B cell (primary cell): Measurements from ENCODE around the gene KCNQ5. TPM values are rescaled to one million over a fixed set of nuclear protein-coding genes. Genes with fewer than 3 reads are reported as not detected.

Experiments used
- ATAC-seq: fragments of 200-7000 bp; cut with Tn5 transposase; one replicate; pipeline ENCODE4 v1.10.0; 2021; ENCODE audit warnings: low read depth, mild to moderate bottlenecking, moderate number of reproducible peaks, moderate library complexity
- CTCF ChIA-PET: fragments of 350-600 bp; sonication (Branson Sonifier 250); formaldehyde crosslinking; loops from one replicate; lab custom pipeline; 2021; ENCODE audit warnings: antibody characterized with exemption, inconsistent platforms; lab: Charles Lee
- POLR2A ChIA-PET: fragments of 350-600 bp; sonication (Branson Sonifier 250); formaldehyde crosslinking; loops from one replicate; lab custom pipeline; 2021; ENCODE audit warnings: antibody characterized with exemption; lab: Charles Lee
- DNase-seq: peaks from one replicate; pipeline ENCODE4 v3.0.0; 2013
- H2AFZ ChIP-seq: 2 replicates; pipeline ENCODE4 v1.6.1; 2012; ENCODE audit warnings: mild to moderate bottlenecking, low read depth, low read length; ENCODE audit not compliant: insufficient read depth, poor library complexity, severe bottlenecking
- H3K27ac ChIP-seq, 2 donors: 1 replicate in 1 of 2; 2 replicates in 1 of 2; pipeline ENCODE4 v1.5.1; 2012 to 2013; ENCODE audit warnings: low read length in 2 of 2, mild to moderate bottlenecking in 2 of 2, moderate library complexity in 1 of 2
- H3K27me3 ChIP-seq, 4 experiments: fragments of 200-600 bp in 1 of 4; sonication (generic) in 1 of 4; replicated peaks in 1 of 4; 1 replicate in 2 of 4; 2 replicates in 2 of 4; pipeline versions ENCODE4 v1.6.1 to v1.7.0; 2013 to 2016; ENCODE audit warnings: low read length in 3 of 4, mild to moderate bottlenecking in 2 of 4, mixed read lengths in 1 of 4, moderate library complexity in 1 of 4; ENCODE audit not compliant: insufficient read depth in 4 of 4, control insufficient read depth in 3 of 4; ENCODE audit errors: control extremely low read depth in 1 of 4
- H3K36me3 ChIP-seq, 2 experiments: replicated peaks in 1 of 2; 1 replicate in 1 of 2; 2 replicates in 1 of 2; pipeline versions ENCODE4 v1.6.1 to v1.7.1; 2013; ENCODE audit warnings: low read length in 1 of 2; ENCODE audit not compliant: insufficient read depth in 2 of 2, control insufficient read depth in 1 of 2; ENCODE audit errors: control extremely low read depth in 1 of 2, extremely low read depth in 1 of 2
- H3K4me1 ChIP-seq, 2 donors: fragments of 200-600 bp in 1 of 2; sonication (generic) in 1 of 2; 1 replicate in 1 of 2; 2 replicates in 1 of 2; pipeline versions ENCODE4 v1.5.1 to v1.6.1; 2013 to 2017; ENCODE audit warnings: low read length in 2 of 2; ENCODE audit not compliant: control insufficient read depth in 2 of 2, insufficient read depth in 2 of 2
- H3K4me2 ChIP-seq: replicated peaks from 2 replicates; pipeline ENCODE3; 2012; ENCODE audit warnings: mild to moderate bottlenecking, low read depth, low read length; ENCODE audit not compliant: poor library complexity, severe bottlenecking
- H3K4me3 ChIP-seq, 5 experiments: fragments of 200-600 bp in 1 of 5; sonication (generic) in 1 of 5; 1 replicate in 3 of 5; 2 replicates in 2 of 5; pipeline versions ENCODE4 v1.5.1 to v1.7.0; 2011 to 2016; ENCODE audit warnings: low read length in 4 of 5, mild to moderate bottlenecking in 4 of 5, low read depth in 2 of 5, control low read depth in 1 of 5, moderate library complexity in 1 of 5; ENCODE audit not compliant: insufficient read depth in 1 of 5; ENCODE audit errors: control extremely low read depth in 1 of 5, extremely low read depth in 1 of 5
- H3K79me2 ChIP-seq: fragments of 200-600 bp; sonication (generic); one replicate; pipeline ENCODE4 v1.6.0; 2016; ENCODE audit warnings: low read length; ENCODE audit not compliant: control insufficient read depth, insufficient read depth
- H3K9ac ChIP-seq: fragments of 200-600 bp; sonication (generic); 2 replicates; pipeline ENCODE4 v1.6.1; 2017; ENCODE audit warnings: mild to moderate bottlenecking, low read length, moderate library complexity
- H3K9me3 ChIP-seq, 3 donors: one replicate each; pipeline versions ENCODE4 v1.6.1 to v1.7.1; 2013; ENCODE audit warnings: low read length in 2 of 3; ENCODE audit not compliant: control insufficient read depth in 2 of 3, insufficient read depth in 1 of 3; ENCODE audit errors: control extremely low read depth in 1 of 3
- H4K20me1 ChIP-seq: 2 replicates; pipeline ENCODE4 v1.6.0; 2012; ENCODE audit warnings: mild to moderate bottlenecking, low read length; ENCODE audit not compliant: insufficient read depth, control insufficient read depth, poor library complexity, severe bottlenecking
- H3K27ac Mint-ChIP-seq: one replicate; pipeline ENCODE4 v1.8.0; 2021; ENCODE audit warnings: mixed read lengths
- H3K27me3 Mint-ChIP-seq: one replicate; pipeline ENCODE4 v1.8.0; 2021; ENCODE audit warnings: mixed read lengths
- H3K4me1 Mint-ChIP-seq: one replicate; pipeline ENCODE4 v1.8.0; 2021; ENCODE audit warnings: mixed read lengths
- H3K4me3 Mint-ChIP-seq: one replicate; pipeline ENCODE4 v1.8.0; 2021; ENCODE audit warnings: mixed read lengths
- H3K9me3 Mint-ChIP-seq: one replicate; pipeline ENCODE4 v1.8.0; 2022; ENCODE audit warnings: mixed read lengths; ENCODE audit not compliant: insufficient read depth
- EZH2 ChIP-seq: IDR thresholded peaks from 2 replicates; pipeline ENCODE4 v1.6.1; 2012; ENCODE audit warnings: borderline replicate concordance, low read depth, mild to moderate bottlenecking, moderate library complexity, low read length; ENCODE audit not compliant: insufficient read depth, poor library complexity, severe bottlenecking
- whole genome bisulfite sequencing: methylation state at CpG from one replicate; pipeline ENCODE4 v1.1.5; 2013; ENCODE audit warnings: missing lambda C conversion rate; ENCODE audit not compliant: insufficient coverage; 5-methylcytosine and 5-hydroxymethylcytosine counted together
- intact Hi-C: fragments of 100-400 bp; cut with micrococcal nuclease; formaldehyde crosslinking; loops from one replicate; pipeline ENCODE4 v1.10.0; 2022
- polyA plus RNA-seq: library from polyadenylated mRNA; depleted of rRNA; stranded (reverse); fragments of >200 nt; gene quantifications from 2 replicates; pipeline ENCODE4 v1.2.3, GENCODE V29; 2012
- small RNA-seq: library from RNA; depleted of rRNA; stranded (forward); fragments of <200 nt; gene quantifications from one replicate; pipeline ENCODE3, GENCODE V24; 2012; ENCODE audit warnings: low replicate concordance, low read depth; ENCODE audit not compliant: insufficient read length
- total RNA-seq, 2 donors: library from RNA; stranded (reverse); fragments of 120-200 nt in 1 of 2; gene quantifications; 1 replicate in 1 of 2; 2 replicates in 1 of 2; pipeline versions ENCODE4 v1.2.3 to v1.2.4, GENCODE V29; 2013 to 2022
- TF ChIP-seq, protein P1 (sequence below): fragments of 200-600 bp; IDR thresholded peaks from one replicate; pipeline ENCODE4 v1.8.0; 2022; ENCODE audit warnings: antibody characterized with exemption, mild to moderate bottlenecking

Gene KCNQ5
- total and polyA plus RNA-seq, 2 donors (not counting 1 experiment from before 2014, with no cell fraction given): 2.3 to 9.4 TPM

DNA sequence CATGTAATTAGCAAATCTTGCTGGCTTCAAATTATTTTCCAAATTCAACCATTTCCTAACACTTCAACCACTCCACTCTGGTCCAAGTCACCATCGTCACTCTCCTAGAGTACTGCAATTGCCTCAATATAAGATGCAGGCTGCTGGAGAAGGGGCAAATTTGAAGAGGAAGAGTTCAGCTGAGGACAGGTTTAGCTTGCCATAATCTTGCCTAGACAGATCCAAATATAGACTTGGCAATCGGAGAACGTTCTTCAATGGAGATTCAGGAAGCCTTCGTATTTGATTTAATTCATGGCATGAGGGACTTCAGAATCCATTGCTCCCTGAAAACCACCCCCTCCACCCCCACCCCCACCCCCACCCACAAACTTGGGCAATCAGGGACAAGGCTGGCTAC lies 618.9 kb downstream of the KCNQ5 start:
- Histone ChIP-seq H3K9ac (no peak overlapping the region), H3K79me2 (no peaks in the 10 kb centered on the region), H2AFZ (no peak overlapping the region), H3K4me2 (no peak overlapping the region), H3K27me3 (no peaks in the 10 kb centered on the region), H3K36me3 (no peaks in the 10 kb centered on the region), H3K4me1 (no peaks in the 10 kb centered on the region), H3K9me3 (no peaks in the 10 kb centered on the region), H4K20me1 (no peaks in the 10 kb centered on the region), H3K27ac (no peak overlapping the region), H3K4me3 (no peak overlapping the region)
- no peak for ATAC-seq
- H3K4me3 Mint-ChIP-seq: no peak overlapping the region
- intact Hi-C loops: no loop called here
- ChIA-PET POLR2A (no interaction called here), CTCF (no interaction called here)
- no peaks in the 10 kb centered on the region for H3K4me1 Mint-ChIP-seq
- 100% methylated on average over 1 of the region's 4 CpGs for WGBS
- DNase-seq: no peak
- TF ChIP-seq EZH2: no peak
- TF ChIP-seq, protein P1, sequence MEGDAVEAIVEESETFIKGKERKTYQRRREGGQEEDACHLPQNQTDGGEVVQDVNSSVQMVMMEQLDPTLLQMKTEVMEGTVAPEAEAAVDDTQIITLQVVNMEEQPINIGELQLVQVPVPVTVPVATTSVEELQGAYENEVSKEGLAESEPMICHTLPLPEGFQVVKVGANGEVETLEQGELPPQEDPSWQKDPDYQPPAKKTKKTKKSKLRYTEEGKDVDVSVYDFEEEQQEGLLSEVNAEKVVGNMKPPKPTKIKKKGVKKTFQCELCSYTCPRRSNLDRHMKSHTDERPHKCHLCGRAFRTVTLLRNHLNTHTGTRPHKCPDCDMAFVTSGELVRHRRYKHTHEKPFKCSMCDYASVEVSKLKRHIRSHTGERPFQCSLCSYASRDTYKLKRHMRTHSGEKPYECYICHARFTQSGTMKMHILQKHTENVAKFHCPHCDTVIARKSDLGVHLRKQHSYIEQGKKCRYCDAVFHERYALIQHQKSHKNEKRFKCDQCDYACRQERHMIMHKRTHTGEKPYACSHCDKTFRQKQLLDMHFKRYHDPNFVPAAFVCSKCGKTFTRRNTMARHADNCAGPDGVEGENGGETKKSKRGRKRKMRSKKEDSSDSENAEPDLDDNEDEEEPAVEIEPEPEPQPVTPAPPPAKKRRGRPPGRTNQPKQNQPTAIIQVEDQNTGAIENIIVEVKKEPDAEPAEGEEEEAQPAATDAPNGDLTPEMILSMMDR: no peak
- no peak overlapping the region for H3K27ac Mint-ChIP-seq
- H3K27me3 Mint-ChIP-seq: peaks cover 8% of the 10 kb centered on the region
- H3K9me3 Mint-ChIP-seq: no peaks in the 10 kb centered on the region

DNA sequence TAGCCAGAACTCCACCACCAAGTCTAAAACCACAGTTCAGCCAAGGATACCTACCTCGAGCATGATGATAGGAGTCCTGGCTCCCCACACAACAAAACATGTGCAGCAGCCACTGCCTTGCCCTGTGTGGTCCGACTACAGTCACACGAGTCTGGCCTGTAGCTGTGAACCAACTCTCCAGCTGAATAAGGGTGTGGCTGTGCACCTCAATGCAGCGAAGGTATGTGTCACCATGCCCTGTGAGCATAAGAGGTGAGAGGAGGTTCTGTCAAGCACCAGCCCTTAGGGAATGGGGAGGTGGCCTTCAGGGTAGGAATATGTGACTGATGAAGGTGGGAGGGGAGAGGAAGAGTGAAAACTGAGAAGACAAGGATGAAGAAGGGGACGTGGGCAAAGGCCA lies 620.1 kb downstream of the KCNQ5 start:
- Histone ChIP-seq H3K79me2 (no peaks in the 10 kb centered on the region), H4K20me1 (no peaks in the 10 kb centered on the region), H3K9ac (no peak overlapping the region), H3K4me1 (no peaks in the 10 kb centered on the region), H2AFZ (no peak overlapping the region), H3K4me3 (no peak overlapping the region), H3K27ac (no peak overlapping the region), H3K36me3 (no peaks in the 10 kb centered on the region), H3K4me2 (no peak overlapping the region), H3K27me3 (no peaks in the 10 kb centered on the region), H3K9me3 (no peaks in the 10 kb centered on the region)
- Mint-ChIP-seq H3K4me3 (no peak overlapping the region), H3K4me1 (no peaks in the 10 kb centered on the region), H3K9me3 (no peaks in the 10 kb centered on the region), H3K27me3 (peaks cover 8% of the 10 kb centered on the region), H3K27ac (no peak overlapping the region)
- no peak for TF ChIP-seq EZH2
- TF ChIP-seq, protein P1: no peak
- DNase-seq (no peak), ATAC-seq (no peak)
- WGBS: 98% methylated on average over 5 of the region's 5 CpGs
- ChIA-PET POLR2A (no interaction called here), CTCF (no interaction called here)
- intact Hi-C loops: no loop called here

Small RNA genes within 50 kb of the gene (small RNA-seq; reads per million reads assigned to genes)
- not detected for gene MIR4282
